Omental fat pad (tissue), 4 donors: Measurements from ENCODE around the gene SRSF12. TPM values are rescaled to one million over a fixed set of nuclear protein-coding genes. Genes with fewer than 3 reads are reported as not detected.
"Not testable (repeated sequence)": the region's sequence is repeated elsewhere in the genome, so short reads cannot be mapped to it uniquely, and the experiment has no call there.

Experiments used
- ATAC-seq: fragments of 150-250 bp; one replicate; pipeline ENCODE4 v1.9.1; 2016; ENCODE audit warnings: mild to moderate bottlenecking, moderate library complexity; ENCODE audit not compliant: low FRiP score
- DNase-seq: peaks from one replicate; pipeline ENCODE4 v3.0.0-alpha.2; 2019; ENCODE audit warnings: low spot score
- total RNA-seq, 4 donors: library from RNA; depleted of rRNA; stranded (reverse); fragments of >200 nt; gene quantifications; one replicate each; pipeline ENCODE4 v1.1.0, GENCODE V29; 2016
- TF ChIP-seq, protein P1 (sequence below), 3 donors: fragments of 450-650 bp; IDR thresholded peaks; one replicate each; pipeline ENCODE4 v1.5.1; 2016 to 2017; ENCODE audit warnings: antibody characterized with exemption in 3 of 3, mild to moderate bottlenecking in 3 of 3, moderate library complexity in 2 of 3

SRSF12 gene
- total RNA-seq, 4 donors from 2014 or later: 0.25 to 3.4 (median 3.2) TPM; not detected in 1

- ATAC-seq (no peak), DNase-seq (no peak)
- TF ChIP-seq, protein P1, sequence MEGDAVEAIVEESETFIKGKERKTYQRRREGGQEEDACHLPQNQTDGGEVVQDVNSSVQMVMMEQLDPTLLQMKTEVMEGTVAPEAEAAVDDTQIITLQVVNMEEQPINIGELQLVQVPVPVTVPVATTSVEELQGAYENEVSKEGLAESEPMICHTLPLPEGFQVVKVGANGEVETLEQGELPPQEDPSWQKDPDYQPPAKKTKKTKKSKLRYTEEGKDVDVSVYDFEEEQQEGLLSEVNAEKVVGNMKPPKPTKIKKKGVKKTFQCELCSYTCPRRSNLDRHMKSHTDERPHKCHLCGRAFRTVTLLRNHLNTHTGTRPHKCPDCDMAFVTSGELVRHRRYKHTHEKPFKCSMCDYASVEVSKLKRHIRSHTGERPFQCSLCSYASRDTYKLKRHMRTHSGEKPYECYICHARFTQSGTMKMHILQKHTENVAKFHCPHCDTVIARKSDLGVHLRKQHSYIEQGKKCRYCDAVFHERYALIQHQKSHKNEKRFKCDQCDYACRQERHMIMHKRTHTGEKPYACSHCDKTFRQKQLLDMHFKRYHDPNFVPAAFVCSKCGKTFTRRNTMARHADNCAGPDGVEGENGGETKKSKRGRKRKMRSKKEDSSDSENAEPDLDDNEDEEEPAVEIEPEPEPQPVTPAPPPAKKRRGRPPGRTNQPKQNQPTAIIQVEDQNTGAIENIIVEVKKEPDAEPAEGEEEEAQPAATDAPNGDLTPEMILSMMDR (IDR thresholded peaks at IDR 0.05): no peak
Observed at GRCh38 chr6:89139509-89140346, 21.9 kb upstream of the SRSF12 start.

DNA sequence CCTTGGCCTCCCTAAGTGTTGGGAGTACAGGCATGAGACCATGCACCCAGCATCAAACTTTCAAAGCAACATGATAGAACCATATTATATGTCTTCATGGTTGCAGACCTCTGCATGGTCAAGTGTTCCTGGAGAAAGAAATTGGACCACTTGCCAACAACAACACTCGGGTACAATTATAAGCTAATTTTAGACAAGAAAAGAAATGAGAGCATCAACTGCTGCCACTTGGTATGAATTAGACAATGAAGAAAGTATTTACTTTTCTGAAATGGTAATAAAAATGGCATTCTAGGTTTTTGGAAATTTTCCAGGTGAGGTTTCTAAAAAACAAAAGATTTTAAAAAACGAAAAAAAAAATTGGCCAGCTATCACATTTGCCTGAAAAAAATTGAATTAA, 20.3 kb upstream of the SRSF12 start:
- ATAC-seq: no peak
- DNase-seq: no peak
- TF ChIP-seq, protein P1 (IDR thresholded peaks at IDR 0.05): no peak

DNA sequence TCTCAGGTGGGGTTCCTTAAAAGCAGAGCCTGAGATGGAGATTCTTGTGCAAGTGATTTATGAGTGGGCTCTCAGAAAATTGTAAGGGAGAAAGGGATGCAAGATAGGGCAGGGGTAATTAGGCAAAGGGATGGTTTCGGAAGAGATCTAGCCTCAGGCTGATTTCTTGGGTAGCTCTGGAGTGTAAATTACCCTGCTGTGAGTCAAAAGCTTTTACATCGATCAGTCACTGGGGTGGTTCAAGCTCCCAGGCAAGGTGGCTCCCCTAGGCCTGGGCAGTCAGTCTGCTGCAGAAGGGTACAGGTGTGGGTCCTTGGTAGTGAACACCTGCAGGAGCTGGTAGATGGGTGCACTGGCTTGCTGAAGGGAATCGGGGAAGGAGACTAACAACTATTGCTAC, 16.9 kb upstream of the SRSF12 start:
- DNase-seq (no peak), ATAC-seq (no peak)
- TF ChIP-seq, protein P1 (IDR thresholded peaks at IDR 0.05): no peak

DNA sequence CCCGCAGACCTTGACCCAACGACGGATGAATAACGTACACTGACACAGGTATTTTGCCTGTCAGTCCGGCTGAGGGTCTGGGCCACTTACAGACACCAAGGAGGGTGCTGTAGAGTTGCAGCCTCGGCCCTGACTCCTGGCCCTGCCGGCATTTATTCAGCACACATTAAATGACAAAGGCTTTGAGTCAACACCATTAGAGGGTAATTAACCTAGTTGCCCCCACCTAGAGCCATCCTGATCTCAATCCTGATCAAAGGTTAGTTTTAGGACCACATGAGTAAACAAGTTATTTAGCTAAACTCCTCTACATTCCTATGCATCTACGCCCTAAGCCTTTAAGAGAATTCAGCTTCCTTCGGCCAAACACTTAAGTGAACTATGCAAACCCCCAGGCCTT, 16.1 kb upstream of the SRSF12 start:
- ATAC-seq (no peak), DNase-seq (no peak)
- TF ChIP-seq, protein P1 (IDR thresholded peaks at IDR 0.05): no peak

- TF ChIP-seq, protein P1 (IDR thresholded peaks at IDR 0.05): no peak
- ATAC-seq (no peak), DNase-seq (no peak)
Observed at GRCh38 chr6:89132057-89132456, 14.2 kb upstream of the SRSF12 start.

DNA sequence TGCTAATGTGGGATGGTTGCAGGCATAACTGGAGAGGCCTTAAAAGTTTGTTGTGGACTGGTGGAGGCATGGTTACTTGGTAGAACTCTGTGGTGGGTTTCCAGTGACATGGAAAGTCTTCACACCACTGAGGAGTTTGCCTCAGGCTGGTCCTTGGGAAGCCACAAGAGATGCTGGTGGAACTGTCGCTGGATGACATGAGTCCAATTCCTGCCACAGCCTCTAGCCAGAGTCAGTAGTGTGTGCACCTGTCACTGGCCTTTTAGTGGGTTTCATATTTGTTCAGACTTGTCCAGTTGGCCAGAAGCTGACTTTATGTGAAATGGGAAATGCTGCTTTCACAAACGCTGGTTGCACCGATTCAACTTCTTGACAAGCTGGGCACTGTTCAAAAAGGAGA, 13.7 kb upstream of the SRSF12 start:
- DNase-seq (no peak), ATAC-seq (no peak)

DNA sequence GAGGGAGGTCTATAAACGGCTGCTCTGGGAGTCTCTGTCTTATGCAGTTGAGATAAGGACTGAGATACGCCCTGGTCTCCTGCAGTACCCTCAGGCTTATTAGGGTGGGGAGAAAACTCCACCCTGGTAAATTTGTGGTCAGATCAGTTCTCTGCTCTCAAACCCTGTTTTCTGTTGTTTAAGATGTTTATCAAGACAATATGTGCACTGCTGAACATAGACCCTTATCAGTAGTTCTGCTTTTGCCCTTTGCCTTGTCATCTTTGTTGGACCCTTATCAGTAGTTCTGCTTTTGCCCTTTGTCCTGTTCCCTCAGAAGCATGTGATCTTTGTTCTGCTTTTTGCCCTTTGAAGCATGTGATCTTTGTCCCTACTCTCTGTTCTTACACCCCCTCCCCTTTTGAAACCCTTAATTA, 10.4 kb upstream of the SRSF12 start:
- not testable (repeated sequence) for ATAC-seq, DNase-seq

More for the DNA sequence above, 13.7 kb upstream of the SRSF12 start:
- TF ChIP-seq, protein P1 (IDR thresholded peaks at IDR 0.05): no peak
